HCT116 (cell line): ENCODE data around the gene AFAP1. TPM values are rescaled to one million over a fixed set of nuclear protein-coding genes. Genes with fewer than 3 reads are reported as not detected.

Experiments used
- ATAC-seq: fragments of 200-7000 bp; cut with Tn5 transposase; 2 replicates; pipeline ENCODE4 v1.9.1; 2020; ENCODE audit warnings: mild to moderate bottlenecking, moderate library complexity
- BruUV-seq: library from RNA; stranded (reverse); fragments of 400-500 nt; replicated peaks from 2 replicates; lab custom pipeline; 2021; lab: Mats Ljungman, UMichigan
- CTCF ChIA-PET: fragments of 300-600 bp; sonication (Branson Sonifier 250); formaldehyde crosslinking; loops from one replicate; lab custom pipeline; 2021; ENCODE audit warnings: antibody characterized with exemption; lab: Charles Lee
- POLR2A ChIA-PET: fragments of 300-600, 350-600 bp; sonication (Branson Sonifier 250); formaldehyde crosslinking; loops from one replicate; lab custom pipeline; 2021; ENCODE audit warnings: antibody characterized with exemption; lab: Charles Lee
- RAD21 ChIA-PET, 2 experiments: fragments of 300-600 bp; sonication (Branson Sonifier 250); formaldehyde crosslinking; loops; one replicate each; lab custom pipeline; 2023; ENCODE audit warnings: low total read pairs in 2 of 2; ENCODE audit not compliant: uncharacterized antibody in 2 of 2, unreplicated experiment in 2 of 2, low non-redundant PET in 1 of 2; lab: Charles Lee
- DNase-seq: peaks from one replicate; pipeline ENCODE4 v3.0.0-alpha.2; 2010; ENCODE audit warnings: low read depth, low spot score
- H2AFZ ChIP-seq: fragments of 200-600 bp; shearing (Covaris generic), sonication (generic); 2 replicates; pipeline ENCODE4 v1.6.1; 2017; ENCODE audit warnings: low read depth, mixed run types, mixed read lengths, antibody characterized with exemption, low read length; ENCODE audit not compliant: poor library complexity, severe bottlenecking
- H3K27ac ChIP-seq: 2 replicates; pipeline ENCODE4 v1.5.1; 2012; ENCODE audit warnings: low read depth, low read length
- H3K27me3 ChIP-seq: fragments of 200-600 bp; sonication (generic); 2 replicates; pipeline ENCODE4 v1.6.1; 2016; ENCODE audit warnings: mixed run types, low read length, mixed read lengths; ENCODE audit not compliant: insufficient read depth
- H3K36me3 ChIP-seq, 2 experiments: fragments of 200-500 bp in 1 of 2; fragments of 200-600 bp in 1 of 2; sonication (Bioruptor generic) in 1 of 2; sonication (generic) in 1 of 2; 2 replicates each; pipeline versions ENCODE4 v1.5.1 to v1.6.1; 2014 to 2016; ENCODE audit warnings: low read length in 2 of 2, inconsistent platforms in 1 of 2, mixed read lengths in 1 of 2, mixed run types in 1 of 2; ENCODE audit not compliant: insufficient read depth in 2 of 2, control insufficient read depth in 1 of 2
- H3K4me1 ChIP-seq, 2 experiments: fragments of 200-600 bp in 1 of 2; sonication (generic) in 1 of 2; 2 replicates each; pipeline versions ENCODE4 v1.5.1 to v1.6.1; 2012 to 2017; ENCODE audit warnings: low read length in 2 of 2, inconsistent platforms in 1 of 2, mild to moderate bottlenecking in 1 of 2, mixed read lengths in 1 of 2, mixed run types in 1 of 2, moderate library complexity in 1 of 2; ENCODE audit not compliant: insufficient read depth in 2 of 2, control insufficient read depth in 1 of 2
- H3K4me2 ChIP-seq: fragments of 200-600 bp; sonication (generic); 2 replicates; pipeline ENCODE4 v1.6.1; 2017; ENCODE audit warnings: mixed run types, low read length, mixed read lengths
- H3K4me3 ChIP-seq, 2 experiments: fragments of 200-600 bp in 1 of 2; sonication (generic) in 1 of 2; replicated peaks in 1 of 2; 2 replicates each; pipeline ENCODE4 v1.5.1; 2011 to 2016; ENCODE audit warnings: low read length in 2 of 2, control low read depth in 1 of 2, low read depth in 1 of 2, mild to moderate bottlenecking in 1 of 2, mixed read lengths in 1 of 2, mixed run types in 1 of 2
- H3K79me2 ChIP-seq: fragments of 200-600 bp; sonication (generic); 2 replicates; pipeline ENCODE4 v1.6.1; 2017; ENCODE audit warnings: mild to moderate bottlenecking, mixed run types, low read length, moderate library complexity, mixed read lengths; ENCODE audit not compliant: insufficient read depth
- H3K9ac ChIP-seq: fragments of 200-600 bp; sonication (generic); 2 replicates; pipeline ENCODE4 v1.6.1; 2016; ENCODE audit warnings: low read length, mixed read lengths
- H3K9me2 ChIP-seq: fragments of 200-600 bp; sonication (generic), shearing (Covaris generic); 2 replicates; pipeline ENCODE4 v1.6.1; 2017; ENCODE audit warnings: mixed run types, mild to moderate bottlenecking, moderate library complexity; ENCODE audit not compliant: insufficient read depth
- H3K9me3 ChIP-seq, 2 experiments: fragments of 200-500 bp in 1 of 2; fragments of 200-600 bp in 1 of 2; sonication (Bioruptor generic) in 1 of 2; sonication (generic) in 1 of 2; 2 replicates each; pipeline ENCODE4 v1.6.1; 2014 to 2017; ENCODE audit warnings: low read length in 2 of 2, mixed read lengths in 2 of 2, inconsistent platforms in 1 of 2, low read depth in 1 of 2, mild to moderate bottlenecking in 1 of 2, mixed run types in 1 of 2, moderate library complexity in 1 of 2; ENCODE audit not compliant: control insufficient read depth in 1 of 2, insufficient read depth in 1 of 2
- H4K20me1 ChIP-seq: fragments of 200-600 bp; sonication (generic), shearing (Covaris generic); 2 replicates; pipeline ENCODE4 v1.6.1; 2017; ENCODE audit warnings: mixed run types, mild to moderate bottlenecking, moderate library complexity; ENCODE audit not compliant: insufficient read depth
- ATF3 ChIP-seq: IDR thresholded peaks from 2 replicates; pipeline ENCODE4 v1.6.1; 2012
- CBX3 ChIP-seq: IDR thresholded peaks from 2 replicates; pipeline ENCODE4 v1.6.1; 2012; ENCODE audit warnings: low read depth
- CTCF ChIP-seq, 3 experiments: fragments of 200-600 bp in 1 of 3; sonication (generic) in 1 of 3; IDR thresholded peaks in 2 of 3; conservative IDR thresholded peaks in 1 of 3; 2 replicates each; pipeline ENCODE4 v1.5.1; 2012 to 2017; ENCODE audit warnings: low read depth in 2 of 3, low read length in 2 of 3, antibody characterized with exemption in 1 of 3, borderline replicate concordance in 1 of 3, control low read depth in 1 of 3, mild to moderate bottlenecking in 1 of 3, mixed read lengths in 1 of 3, mixed run types in 1 of 3, moderate library complexity in 1 of 3; ENCODE audit not compliant: insufficient read depth in 1 of 3
- EGR1 ChIP-seq: IDR thresholded peaks from 2 replicates; pipeline ENCODE4 v1.6.1; 2012; ENCODE audit warnings: low read depth
- ELF1 ChIP-seq: IDR thresholded peaks from 2 replicates; pipeline ENCODE4 v1.6.1; 2012; ENCODE audit warnings: low read depth, borderline replicate concordance
- EZH2 ChIP-seq: fragments of 200-600 bp; sonication (generic); IDR thresholded peaks from 2 replicates; pipeline ENCODE4 v1.6.1; 2017; ENCODE audit warnings: antibody characterized with exemption, mixed run types
- FOSL1 ChIP-seq: IDR thresholded peaks from 2 replicates; pipeline ENCODE4 v1.6.1; 2012; ENCODE audit warnings: low read depth
- MAX ChIP-seq: IDR thresholded peaks from 2 replicates; pipeline ENCODE4 v1.6.1; 2012
- POLR2A ChIP-seq: IDR thresholded peaks from 2 replicates; pipeline ENCODE4 v1.7.0; 2011; ENCODE audit warnings: borderline replicate concordance; ENCODE audit not compliant: insufficient read depth, insufficient read length; ENCODE audit errors: extremely low read depth
- TCF7L2 ChIP-seq: IDR thresholded peaks from 2 replicates; pipeline ENCODE4 v1.7.0; 2011; ENCODE audit warnings: borderline replicate concordance, inconsistent platforms; ENCODE audit not compliant: insufficient read depth, insufficient read length; ENCODE audit errors: extremely low read depth
- YY1 ChIP-seq: IDR thresholded peaks from 2 replicates; pipeline ENCODE4 v1.6.1; 2011; ENCODE audit warnings: low read length, low read depth, moderate library complexity, mild to moderate bottlenecking; ENCODE audit not compliant: insufficient replicate concordance; ENCODE audit errors: extremely low read depth
- intact Hi-C: fragments of 100-400 bp; cut with micrococcal nuclease; formaldehyde crosslinking; loops from 2 replicates; pipeline ENCODE4 v1.10.0; 2022
- total RNA-seq: library from RNA; stranded (reverse); gene quantifications from one replicate; pipeline ENCODE4 v1.2.1, GENCODE V29; 2021; ENCODE audit not compliant: unreplicated experiment

The AFAP1 gene
- total RNA-seq, 1 experiment from 2014 or later: 19.4 TPM

- H3K4me1 ChIP-seq: peaks cover 7 to 12% of the 10 kb centered on the region in 2 experiments; a peak in 2 of 4 replicates
- no peaks in the 10 kb centered on the region for H3K79me2 ChIP-seq
- ChIA-PET POLR2A (no interaction called here), CTCF (interaction anchor here (0.9 kb wide), 1 partner anchor 28 kb away, joined by 6 read pairs; no protein-coding TSS in a partner anchor)
- no TSS peak for BruUV-seq
- H3K27ac ChIP-seq: no peak overlapping the region
- no peaks in the 10 kb centered on the region for H3K9me2 ChIP-seq
- H2AFZ ChIP-seq: no peak overlapping the region
- H3K9ac ChIP-seq: no peak overlapping the region
- H4K20me1 ChIP-seq: no peaks in the 10 kb centered on the region
- TF ChIP-seq CBX3 (no peak), ELF1 (no peak), EZH2 (no peak), YY1 (no peak), MAX (no peak), TCF7L2 (no peak), ATF3 (no peak), POLR2A (no peak), CTCF (IDR thresholded peaks at IDR 0.05 in 2 of 3, conservative IDR thresholded peaks at IDR 0.05 in 1 of 3; ENCODE audit: borderline replicate concordance in 1 of 3, insufficient read depth in 1 of 3, low read depth in 2 of 3, low read length in 2 of 3) (no peak), FOSL1 (no peak), EGR1 (no peak)
- TF ChIP-seq, all 23 proteins: peak for 0
- H3K27me3 ChIP-seq: no peaks in the 10 kb centered on the region
- ATAC-seq (no peak), DNase-seq (no peak)
- RAD21 ChIA-PET: no interaction called here
- no peak overlapping the region for H3K4me2 ChIP-seq
- no peak overlapping the region for H3K4me3 ChIP-seq
- intact Hi-C loops: no loop called here
- no peaks in the 10 kb centered on the region for H3K36me3 ChIP-seq
- H3K9me3 ChIP-seq: no peaks in the 10 kb centered on the region
These were observed 107.6 kb downstream of the AFAP1 start for GRCh38 chr4:7831858-7832730.
